Left renal cortex interstitium (tissue), 4 donors: ENCODE data around the gene NRG3. TPM values are rescaled to one million over a fixed set of nuclear protein-coding genes. Genes with fewer than 3 reads are reported as not detected.

Source experiments
- DNase-seq, 4 donors: peaks; one replicate each; pipeline ENCODE4 v3.0.0-alpha.2; 2013; ENCODE audit warnings: low read depth in 4 of 4, low spot score in 2 of 4, missing footprints in 1 of 4
- polyA plus RNA-seq, 4 donors: library from polyadenylated mRNA; unstranded; fragments of 120-200 nt; gene quantifications; one replicate each; pipeline ENCODE4 v1.2.1, GENCODE V29; 2013; ENCODE audit not compliant: insufficient read length in 4 of 4

NRG3 gene
- polyA plus RNA-seq, 4 donors: 11.5 to 14.4 (median 12.1) TPM

GRCh38 chr10:82742898-82743297, 867.9 kb downstream of the NRG3 start:
- DNase-seq: no peak

DNA sequence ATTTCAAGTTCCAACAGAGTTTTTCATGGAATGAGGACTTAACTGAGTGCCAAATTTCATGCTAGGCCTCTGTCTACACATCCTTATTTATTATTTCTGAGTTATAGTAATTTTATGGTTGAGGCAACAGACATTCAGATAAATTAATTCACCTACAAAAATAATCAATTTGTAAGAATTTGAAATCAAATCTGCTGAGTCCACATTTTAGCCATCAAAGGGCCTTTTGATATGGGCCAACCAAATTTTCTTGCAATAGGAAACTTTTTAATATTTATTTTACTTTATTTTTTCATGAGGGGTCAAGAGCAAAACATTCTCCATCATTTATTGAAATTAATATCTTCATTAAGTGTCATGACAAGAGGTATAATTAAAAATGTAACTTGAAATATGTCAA, 875.5 kb downstream of the NRG3 start:
- DNase-seq: no peak

GRCh38 chr10:82757397-82757796, 882.4 kb downstream of the NRG3 start:
- no peak for DNase-seq

DNA sequence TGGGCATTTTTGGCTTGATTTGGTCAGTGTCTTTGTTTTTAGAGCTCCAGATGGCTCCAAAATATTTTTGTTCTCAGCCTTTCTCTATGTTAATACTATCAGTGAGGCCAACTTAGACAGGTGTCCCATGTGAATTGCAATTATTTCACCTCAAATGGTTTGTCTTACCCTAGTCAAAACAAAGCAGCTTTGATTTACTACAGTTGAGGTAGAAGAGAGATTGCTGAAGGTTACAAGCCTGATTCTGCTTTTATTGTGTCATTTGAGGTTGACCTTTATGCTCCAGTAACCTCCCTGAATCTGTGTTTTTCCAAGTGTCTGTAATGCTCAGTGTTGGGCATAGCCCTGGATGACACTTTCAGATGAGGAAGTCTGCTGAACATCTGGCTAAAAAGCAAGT, 882.9 kb downstream of the NRG3 start:
- DNase-seq: peak in 2 of 4 donors; percentile 8 to 13

- no peak for DNase-seq
Observed at GRCh38 chr10:82759050-82759449, 884.1 kb downstream of the NRG3 start.

DNA sequence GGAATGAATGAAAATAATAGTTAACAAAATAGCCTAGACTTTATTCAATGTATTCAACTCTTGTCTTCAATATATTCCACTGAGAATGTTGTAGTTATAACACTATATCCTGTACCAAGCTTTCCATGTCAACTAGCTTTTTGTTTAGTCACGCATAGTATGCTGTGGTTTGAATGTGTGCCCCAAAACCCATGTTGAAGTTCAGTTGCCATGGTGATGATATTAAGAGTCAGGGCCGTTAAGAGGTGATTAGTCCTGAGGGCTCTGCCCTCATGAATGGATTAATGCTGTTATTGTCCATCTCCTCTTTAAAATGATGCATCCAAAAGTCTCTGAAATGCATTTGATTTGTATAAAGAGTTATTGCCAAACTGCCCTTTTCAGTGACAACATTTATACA, 887.6 kb downstream of the NRG3 start:
- no peak for DNase-seq

DNA sequence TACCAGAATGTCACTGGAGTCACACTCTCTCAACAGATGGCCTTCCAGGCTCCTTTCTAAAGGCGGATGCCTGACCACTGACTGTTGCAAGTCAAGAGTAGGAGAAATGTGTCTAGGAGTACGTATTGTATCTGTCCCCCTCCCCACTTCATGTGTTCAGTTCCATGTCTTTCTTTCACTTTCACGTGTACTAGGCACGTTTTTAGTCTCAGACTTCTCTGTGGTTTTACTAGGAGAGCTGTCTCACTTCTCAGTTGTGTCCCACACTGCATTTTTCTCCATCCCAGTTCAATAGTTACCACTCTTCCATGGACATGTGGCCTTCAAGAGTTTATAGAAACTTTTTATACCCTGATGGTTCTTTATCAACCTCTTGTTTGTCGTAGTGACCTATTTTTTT, 893.0 kb downstream of the NRG3 start:
- no peak for DNase-seq

DNA sequence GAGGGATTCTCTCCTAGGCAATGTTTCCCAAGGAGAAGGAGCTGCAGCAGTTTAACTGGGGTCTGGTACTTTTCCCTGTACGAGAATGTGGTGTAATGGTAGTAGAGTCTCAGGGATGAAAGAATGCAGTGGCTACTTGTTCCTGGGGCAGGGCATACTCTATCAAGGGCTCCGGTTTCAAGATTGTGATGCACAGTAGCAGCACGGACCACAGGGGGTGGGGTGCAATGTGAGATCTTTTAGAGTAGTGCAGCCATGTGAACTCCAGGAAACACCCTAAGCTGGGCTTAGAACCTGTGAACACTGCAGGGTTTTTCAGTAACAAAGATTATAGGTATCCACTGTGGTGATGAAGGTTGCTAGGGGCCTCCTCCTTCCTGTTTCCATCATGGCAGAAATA, 903.9 kb downstream of the NRG3 start:
- no peak for DNase-seq

DNA sequence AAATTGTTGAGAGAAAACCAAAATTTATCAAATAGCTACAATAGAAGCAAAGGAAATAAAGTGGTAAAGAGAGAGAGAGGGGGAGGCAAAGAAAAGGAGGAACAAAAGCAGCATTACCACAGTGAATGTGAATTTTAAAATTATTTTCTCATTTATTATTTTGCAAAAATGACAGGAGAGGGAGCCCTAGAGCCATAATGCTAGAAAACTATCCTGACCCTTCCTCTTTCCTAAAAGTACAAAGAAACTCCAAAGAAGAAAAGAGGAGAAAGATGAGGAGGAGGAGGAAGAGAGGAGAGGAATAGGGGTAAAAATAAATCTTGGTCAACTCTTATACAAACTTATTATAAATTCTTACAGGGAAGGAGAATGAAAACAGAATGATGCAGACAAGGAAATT, 921.5 kb downstream of the NRG3 start:
- peak in 1 of 4 donors; percentile 8 for DNase-seq

DNA sequence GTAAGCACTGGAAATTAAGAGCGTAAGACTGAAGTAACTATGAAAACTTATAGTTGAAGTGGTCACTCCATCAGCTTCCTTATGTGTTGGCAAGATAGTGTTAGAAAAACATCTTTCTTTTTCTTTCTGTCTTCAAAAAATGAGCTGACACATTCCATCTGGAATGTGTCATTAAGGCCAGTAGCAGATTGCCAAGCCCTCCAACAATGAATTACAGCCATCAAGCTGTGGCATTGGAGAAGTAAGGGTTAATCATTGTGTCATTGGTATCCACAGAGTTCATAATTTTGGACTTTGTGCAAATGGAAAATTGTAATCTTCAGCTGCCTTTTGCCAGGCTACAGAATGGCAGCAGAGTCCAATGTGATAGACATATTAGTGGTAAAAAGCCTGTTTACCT, 926.3 kb downstream of the NRG3 start:
- no peak for DNase-seq

GRCh38 chr10:82811621-82812020, 936.6 kb downstream of the NRG3 start:
- DNase-seq: no peak

DNA sequence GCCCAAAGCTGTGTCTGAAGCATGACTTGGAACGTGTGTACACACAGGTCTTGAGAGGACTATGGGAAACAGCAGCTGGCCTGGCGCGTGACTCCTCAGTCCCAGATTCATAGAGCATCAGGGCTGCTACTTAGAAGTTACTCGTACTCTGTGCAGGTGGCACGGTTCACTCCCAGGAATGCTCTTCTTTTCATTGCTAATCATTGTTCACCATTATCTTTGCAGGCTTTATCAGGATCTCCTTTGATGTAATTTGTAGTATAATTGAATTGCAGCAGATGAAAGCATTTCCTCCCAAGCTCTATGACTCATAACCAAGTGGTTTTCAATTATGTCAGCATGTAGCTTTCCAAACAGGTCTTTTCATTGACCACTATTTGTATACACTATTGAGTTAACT, 938.9 kb downstream of the NRG3 start:
- no peak for DNase-seq

DNA sequence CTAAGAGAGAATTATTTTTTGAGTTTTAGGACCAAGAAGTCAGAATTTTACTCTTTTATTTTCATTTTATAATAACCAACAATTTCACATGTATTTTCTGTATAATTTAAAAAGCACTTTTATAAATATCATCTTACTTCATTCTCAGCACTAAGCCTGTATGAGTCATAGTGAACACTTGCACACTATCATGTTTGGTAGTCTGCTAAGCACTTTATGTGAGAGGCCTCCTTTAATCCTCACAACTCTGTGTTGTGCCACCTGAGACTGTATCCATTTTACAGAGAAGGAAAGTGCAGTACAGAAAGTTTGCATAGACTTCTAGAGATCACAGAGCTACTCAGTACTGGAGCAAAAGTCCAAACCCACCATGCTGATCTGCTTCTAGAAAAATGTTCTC, 939.6 kb downstream of the NRG3 start:
- no peak for DNase-seq

GRCh38 chr10:82815680-82816079, 940.7 kb downstream of the NRG3 start:
- DNase-seq: no peak

DNA sequence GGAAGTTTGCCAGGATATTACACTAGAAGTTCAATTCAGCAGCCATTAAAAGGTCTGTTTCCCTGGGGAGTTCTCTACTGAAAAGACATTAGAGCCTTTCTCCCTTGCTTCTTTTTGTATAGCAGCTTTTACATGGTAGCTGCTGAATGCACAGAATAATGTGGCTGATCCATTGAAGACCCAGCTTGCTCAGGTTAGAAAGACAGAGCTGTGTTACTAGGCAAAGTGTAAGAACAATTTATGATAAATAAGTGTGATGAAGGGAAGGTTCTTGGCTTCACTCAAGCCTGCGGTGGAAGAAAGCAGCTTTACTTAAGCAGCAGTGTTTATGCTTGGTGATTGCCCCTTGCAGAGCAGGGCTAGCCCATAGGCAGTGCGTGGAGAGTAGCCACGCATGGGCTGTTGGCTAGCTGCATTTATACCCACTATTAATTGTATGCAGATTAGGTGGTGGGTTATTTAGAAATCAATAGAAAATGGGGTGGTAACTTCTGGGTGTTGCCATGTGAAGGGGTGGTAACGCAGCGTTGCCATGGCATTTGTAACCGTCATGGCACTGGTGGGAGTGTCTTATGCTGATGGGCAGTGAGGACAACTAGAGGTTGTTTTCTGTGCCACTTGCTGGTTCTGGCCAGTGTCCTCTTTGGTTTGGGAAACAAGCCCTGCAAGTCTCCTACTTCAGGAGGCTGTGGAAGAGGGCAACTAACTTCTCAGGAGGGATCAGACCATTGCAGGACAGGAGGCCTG, 942.9 kb downstream of the NRG3 start:
- no peak for DNase-seq

DNA sequence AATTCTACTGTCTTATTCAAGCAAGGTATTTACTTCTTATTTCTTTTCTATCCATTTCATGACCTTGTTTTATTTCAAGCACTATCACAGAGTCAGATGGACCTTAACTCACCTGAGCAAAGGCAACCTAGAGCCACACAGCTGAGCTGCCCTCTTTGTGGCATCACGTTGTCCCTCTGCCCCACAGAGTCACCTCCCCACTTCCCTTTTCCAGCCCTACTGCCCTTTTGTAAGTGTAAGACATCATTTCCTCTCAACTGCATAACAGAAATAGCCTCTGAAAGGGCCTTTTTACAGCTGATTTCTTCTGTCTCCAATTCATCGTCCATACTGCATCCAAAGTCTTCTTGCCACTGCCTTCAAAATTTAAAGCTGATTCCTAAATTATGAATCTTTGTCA, 946.0 kb downstream of the NRG3 start:
- no peak for DNase-seq

- DNase-seq: no peak
Observed at GRCh38 chr10:82826132-82826531, 951.1 kb downstream of the NRG3 start.

DNA sequence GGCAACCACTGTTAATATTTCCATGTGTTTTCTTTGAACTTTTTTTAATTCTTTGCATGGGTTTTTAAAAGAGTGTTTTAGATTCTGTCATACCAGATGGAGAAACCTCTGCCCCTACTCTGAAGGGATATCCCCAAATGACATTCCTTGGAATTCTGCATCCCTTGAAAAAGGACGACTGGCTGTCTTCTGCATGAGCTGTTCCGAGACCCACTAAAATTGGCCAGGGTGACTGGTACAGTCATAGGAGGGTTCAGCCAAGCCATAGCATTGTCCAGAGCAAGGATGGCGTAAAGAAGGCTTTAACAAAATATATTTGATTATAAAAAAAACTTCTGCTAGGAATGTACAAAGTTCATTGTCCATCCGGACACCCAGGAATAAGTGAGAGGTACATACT, 952.9 kb downstream of the NRG3 start:
- DNase-seq: no peak

DNA sequence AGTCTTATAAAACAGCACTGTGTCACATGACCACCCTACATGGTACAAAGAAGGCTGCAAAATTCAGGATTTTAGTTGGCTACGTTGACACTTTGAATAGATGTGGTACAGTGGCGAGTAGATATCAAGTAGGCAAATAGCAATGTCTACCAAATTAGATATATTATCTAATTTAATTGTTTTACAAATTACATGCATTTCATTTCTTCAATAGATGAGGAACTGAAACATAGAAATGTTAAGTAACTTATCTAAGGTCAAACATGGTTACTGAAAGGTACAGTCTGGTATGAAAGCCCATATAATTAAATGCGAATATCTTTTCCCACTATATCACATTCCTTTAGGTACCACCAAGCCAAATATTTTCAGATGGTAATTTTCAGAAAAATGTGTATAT, 972.2 kb downstream of the NRG3 start:
- no peak for DNase-seq

GRCh38 chr10:82850191-82850590, 975.2 kb downstream of the NRG3 start:
- no peak for DNase-seq

- DNase-seq: no peak
Observed at GRCh38 chr10:82856957-82857613, 982.1 kb downstream of the NRG3 start.

DNA sequence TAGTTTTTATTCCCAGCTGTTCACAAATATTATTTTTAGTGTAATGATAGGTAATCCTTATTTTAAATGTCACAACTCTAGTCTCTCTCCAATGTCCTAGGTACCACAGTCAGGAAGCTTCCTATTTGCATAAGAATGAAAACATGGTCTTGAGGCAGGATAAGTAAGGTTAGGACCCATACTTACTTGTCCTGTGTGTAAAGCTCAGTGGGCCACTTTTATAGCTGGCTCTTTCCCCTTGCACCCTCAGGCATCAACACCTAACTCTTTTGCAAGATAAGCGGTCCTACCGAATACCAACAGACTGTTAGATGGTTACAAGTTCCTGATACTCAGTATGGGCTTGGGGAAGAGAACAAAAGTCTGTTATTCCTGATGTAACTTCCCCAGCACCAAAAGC, 986.9 kb downstream of the NRG3 start:
- no peak for DNase-seq
